ENCODE data around the gene MYO5A. TPM values are rescaled to one million over a fixed set of nuclear protein-coding genes. Genes with fewer than 3 reads are reported as not detected.

The MYO5A gene
- polyA plus RNA-seq, 1 of the 3 experiments (the other 2 are of a cell fraction) = 11.0 TPM

DNA sequence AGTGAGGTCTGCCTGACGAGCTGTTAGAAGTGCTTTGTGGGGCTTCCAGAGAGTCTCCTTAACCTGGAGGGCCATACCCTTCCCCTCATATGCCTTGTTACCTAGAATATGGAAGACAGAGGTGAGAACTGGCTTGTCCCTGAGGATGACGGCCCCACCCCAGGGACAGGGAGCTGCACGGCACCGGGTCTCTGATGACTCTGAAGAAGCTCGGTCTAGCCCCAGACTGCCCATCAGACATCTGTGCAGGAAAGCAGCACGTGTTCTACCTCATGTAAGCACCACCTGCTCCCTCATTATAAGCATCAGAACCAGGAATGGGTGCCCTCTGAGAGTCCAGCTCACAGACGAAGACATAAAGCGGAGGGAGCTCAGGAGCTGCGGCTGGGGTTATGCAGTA is 251.1 kb downstream of the MYO5A start:
- H3K4me3 ChIP-seq (ENCODE audit: low read depth in 2 of 2, low read length in 1 of 2) = no peak overlapping the region
- DNase-seq = no peak
- H3K36me3 ChIP-seq (replicated peaks in 1 of 2; ENCODE audit: control insufficient read depth in 1 of 2, insufficient read depth in 2 of 2, low read length in 1 of 2) = no peaks in the 10 kb centered on the region
- no peak overlapping the region for H3K4me2 ChIP-seq
- H3K4me1 ChIP-seq (ENCODE audit: control insufficient read depth in 1 of 2, insufficient read depth in 2 of 2, low read depth in 1 of 2, low read length in 1 of 2) = peaks cover 0 to 15% of the 10 kb centered on the region in 2 experiments; a peak in 1 of 4 replicates
- H3K9ac ChIP-seq = no peak overlapping the region
- H3K9me2 ChIP-seq = no peaks in the 10 kb centered on the region
- H3K27ac ChIP-seq (ENCODE audit: low read depth in 2 of 2, low read length in 1 of 2) = no peak overlapping the region
- no peaks in the 10 kb centered on the region for H3K79me2 ChIP-seq (ENCODE audit: insufficient read depth)
- no peaks in the 10 kb centered on the region for H3K27me3 ChIP-seq (ENCODE audit: insufficient read depth)
- H3F3A ChIP-seq (replicated peaks; ENCODE audit: insufficient read depth) = no peaks in the 10 kb centered on the region
- TF ChIP-seq EP300 (IDR thresholded peaks at IDR 0.05; ENCODE audit: borderline replicate concordance in 1 of 2, low read depth in 1 of 2, low read length in 1 of 2) = no peak
- TF ChIP-seq RCOR1 (IDR thresholded peaks at IDR 0.05; ENCODE audit: low read length) = no peak
- TF ChIP-seq ZBTB33 (IDR thresholded peaks at IDR 0.05; ENCODE audit: borderline replicate concordance, low read depth) = no peak
- no peak for TF ChIP-seq RXRA (IDR thresholded peaks at IDR 0.05; ENCODE audit: borderline replicate concordance, low read depth)
- no peak for TF ChIP-seq EZH2phosphoT487 (IDR thresholded peaks at IDR 0.05; ENCODE audit: borderline replicate concordance, low read depth)
- no peak for TF ChIP-seq YY1 (IDR thresholded peaks at IDR 0.05; ENCODE audit: low read depth)
- ChIA-PET POLR2A (no interaction called here), CTCF (interaction anchor here (1.1 kb wide), 1 partner anchor 16 kb away, joined by 3 read pairs; no protein-coding TSS in a partner anchor)
- no peaks in the 10 kb centered on the region for H4K20me1 ChIP-seq (ENCODE audit: insufficient read depth)
- no peaks in the 10 kb centered on the region for H3K9me3 ChIP-seq
- WGBS (ENCODE audit: low lambda C conversion rate) = 88% methylated on average over 9 of the region's 9 CpGs
- no peak overlapping the region for H2AFZ ChIP-seq (ENCODE audit: low read depth)

- 80% methylated on average over 6 of the region's 7 CpGs for WGBS (ENCODE audit: low lambda C conversion rate)
- no peak overlapping the region for H3K9ac ChIP-seq
- no peaks in the 10 kb centered on the region for H3K79me2 ChIP-seq (ENCODE audit: insufficient read depth)
- no peak overlapping the region for H2AFZ ChIP-seq (ENCODE audit: low read depth)
- CTCF ChIA-PET = no interaction called here
- H3F3A ChIP-seq (replicated peaks; ENCODE audit: insufficient read depth) = no peaks in the 10 kb centered on the region
- no peaks in the 10 kb centered on the region for H3K9me2 ChIP-seq
- H3K36me3 ChIP-seq (replicated peaks in 1 of 2; ENCODE audit: control insufficient read depth in 1 of 2, insufficient read depth in 2 of 2, low read length in 1 of 2) = no peaks in the 10 kb centered on the region
- H3K4me1 ChIP-seq (ENCODE audit: control insufficient read depth in 1 of 2, insufficient read depth in 2 of 2, low read depth in 1 of 2, low read length in 1 of 2) = peaks cover 0 to 9% of the 10 kb centered on the region in 2 experiments; a peak in 1 of 4 replicates
- no peaks in the 10 kb centered on the region for H4K20me1 ChIP-seq (ENCODE audit: insufficient read depth)
- H3K4me3 ChIP-seq (ENCODE audit: low read depth in 2 of 2, low read length in 1 of 2) = no peak overlapping the region
- TF ChIP-seq TEAD4 (IDR thresholded peaks at IDR 0.05; ENCODE audit: borderline replicate concordance, insufficient read depth) = no peak
- no peak for TF ChIP-seq MEF2A (IDR thresholded peaks at IDR 0.05; ENCODE audit: borderline replicate concordance, low read depth)
- no peak for TF ChIP-seq EZH2phosphoT487 (IDR thresholded peaks at IDR 0.05; ENCODE audit: borderline replicate concordance, low read depth)
- TF ChIP-seq GABPA (IDR thresholded peaks at IDR 0.05; ENCODE audit: low read depth) = no peak
- no peak for TF ChIP-seq YY1 (IDR thresholded peaks at IDR 0.05; ENCODE audit: low read depth)
- TF ChIP-seq, protein P1, sequence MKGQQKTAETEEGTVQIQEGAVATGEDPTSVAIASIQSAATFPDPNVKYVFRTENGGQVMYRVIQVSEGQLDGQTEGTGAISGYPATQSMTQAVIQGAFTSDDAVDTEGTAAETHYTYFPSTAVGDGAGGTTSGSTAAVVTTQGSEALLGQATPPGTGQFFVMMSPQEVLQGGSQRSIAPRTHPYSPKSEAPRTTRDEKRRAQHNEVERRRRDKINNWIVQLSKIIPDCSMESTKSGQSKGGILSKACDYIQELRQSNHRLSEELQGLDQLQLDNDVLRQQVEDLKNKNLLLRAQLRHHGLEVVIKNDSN (IDR thresholded peaks at IDR 0.05; ENCODE audit: borderline replicate concordance, low read depth) = no peak
- TF ChIP-seq RAD21 (IDR thresholded peaks at IDR 0.05; ENCODE audit: low read length) = no peak
- POLR2A ChIA-PET = no interaction called here
- no peak overlapping the region for H3K4me2 ChIP-seq
- DNase-seq = no peak
- no peak overlapping the region for H3K27ac ChIP-seq (ENCODE audit: low read depth in 2 of 2, low read length in 1 of 2)
- H3K27me3 ChIP-seq (ENCODE audit: insufficient read depth) = no peaks in the 10 kb centered on the region
- no peaks in the 10 kb centered on the region for H3K9me3 ChIP-seq
Observed at GRCh38 chr15:52276256-52276770, 252.4 kb downstream of the MYO5A start.

Measured in SK-N-SH (cell line).